SK-N-SH treated with all-trans-retinoic acid at 6 μM for 48 hours (cell line): ENCODE results near the gene ARHGEF2.

ENCODE experiments used
- ARNTL ChIP-seq: fragments of 450-650 bp; formaldehyde crosslinking; IDR thresholded peaks from 2 replicates; pipeline ENCODE4 v1.5.0; 2020; ENCODE audit warnings: low read depth, mild to moderate bottlenecking, moderate library complexity, borderline replicate concordance
- ISL1 ChIP-seq: fragments of 250-450 bp; sonication (Bioruptor Pico); IDR thresholded peaks from 2 replicates; pipeline ENCODE4 v2.1.2; 2022; ENCODE audit warnings: mild to moderate bottlenecking, moderate library complexity
- OSR1 ChIP-seq: fragments of 250-450 bp; sonication (Bioruptor Pico); IDR thresholded peaks from 2 replicates; pipeline ENCODE4 v1.8.0; 2022; ENCODE audit warnings: moderate library complexity, mild to moderate bottlenecking, inconsistent platforms
- RARB ChIP-seq: fragments of 250-450 bp; sonication (Bioruptor Pico); IDR thresholded peaks from 2 replicates; pipeline ENCODE4 v1.8.0; 2021; ENCODE audit warnings: mild to moderate bottlenecking, moderate library complexity
- TCF4 ChIP-seq: fragments of 250-450 bp; sonication (Bioruptor Pico); IDR thresholded peaks from 2 replicates; pipeline ENCODE4 v1.8.0; 2021; ENCODE audit warnings: mild to moderate bottlenecking, moderate library complexity, borderline replicate concordance
- ZFP3 ChIP-seq: fragments of 250-450 bp; sonication (Bioruptor Pico); IDR thresholded peaks from 2 replicates; pipeline ENCODE4 v1.5.0; 2020; ENCODE audit warnings: mild to moderate bottlenecking, moderate library complexity
- ZNF565 ChIP-seq: fragments of 450-650 bp; formaldehyde crosslinking; conservative IDR thresholded peaks from 2 replicates; pipeline ENCODE4 v1.5.0; 2020; ENCODE audit warnings: low read depth, mild to moderate bottlenecking, moderate library complexity
- TF ChIP-seq, protein P1 (sequence below): fragments of 250-450 bp; sonication (Bioruptor Pico); IDR thresholded peaks from 2 replicates; pipeline ENCODE4 v1.8.0; 2020; ENCODE audit warnings: mild to moderate bottlenecking, moderate library complexity, borderline replicate concordance
- TF ChIP-seq, protein P2 (sequence below): fragments of 250-450 bp; sonication (Bioruptor Pico); IDR thresholded peaks from 2 replicates; pipeline ENCODE4 v1.5.1; 2021; ENCODE audit warnings: mild to moderate bottlenecking, moderate library complexity

DNA sequence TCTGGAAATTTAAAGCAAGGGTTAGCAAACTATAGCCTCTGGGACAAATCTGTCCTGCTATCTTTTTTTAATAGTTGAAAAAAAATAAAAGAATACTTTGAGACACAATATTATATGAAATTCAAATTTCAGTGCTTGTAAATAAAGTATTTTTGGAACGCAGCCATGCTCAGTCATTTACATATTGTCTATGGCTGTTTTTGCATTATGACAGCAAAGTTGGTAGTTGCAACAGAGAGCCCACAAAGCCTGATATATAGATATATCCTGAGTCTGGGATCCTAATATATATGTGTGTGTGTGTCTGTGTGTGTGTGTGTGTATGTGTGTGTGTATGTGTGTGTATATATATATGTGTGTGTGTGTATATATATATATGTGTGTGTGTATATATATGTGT is 21.6 kb upstream of the ARHGEF2 start:
- TF ChIP-seq ARNTL (CRISPR knock-in tag), result no peak
- no peak for TF ChIP-seq RARB (CRISPR knock-in tag)
- TF ChIP-seq TCF4, result no peak
- no peak for TF ChIP-seq OSR1 (CRISPR knock-in tag)
- TF ChIP-seq, protein P1, sequence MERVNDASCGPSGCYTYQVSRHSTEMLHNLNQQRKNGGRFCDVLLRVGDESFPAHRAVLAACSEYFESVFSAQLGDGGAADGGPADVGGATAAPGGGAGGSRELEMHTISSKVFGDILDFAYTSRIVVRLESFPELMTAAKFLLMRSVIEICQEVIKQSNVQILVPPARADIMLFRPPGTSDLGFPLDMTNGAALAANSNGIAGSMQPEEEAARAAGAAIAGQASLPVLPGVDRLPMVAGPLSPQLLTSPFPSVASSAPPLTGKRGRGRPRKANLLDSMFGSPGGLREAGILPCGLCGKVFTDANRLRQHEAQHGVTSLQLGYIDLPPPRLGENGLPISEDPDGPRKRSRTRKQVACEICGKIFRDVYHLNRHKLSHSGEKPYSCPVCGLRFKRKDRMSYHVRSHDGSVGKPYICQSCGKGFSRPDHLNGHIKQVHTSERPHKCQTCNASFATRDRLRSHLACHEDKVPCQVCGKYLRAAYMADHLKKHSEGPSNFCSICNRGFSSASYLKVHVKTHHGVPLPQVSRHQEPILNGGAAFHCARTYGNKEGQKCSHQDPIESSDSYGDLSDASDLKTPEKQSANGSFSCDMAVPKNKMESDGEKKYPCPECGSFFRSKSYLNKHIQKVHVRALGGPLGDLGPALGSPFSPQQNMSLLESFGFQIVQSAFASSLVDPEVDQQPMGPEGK (CRISPR knock-in tag), result no peak
- no peak for TF ChIP-seq ZFP3
- TF ChIP-seq ISL1, result no peak
- TF ChIP-seq, protein P2, sequence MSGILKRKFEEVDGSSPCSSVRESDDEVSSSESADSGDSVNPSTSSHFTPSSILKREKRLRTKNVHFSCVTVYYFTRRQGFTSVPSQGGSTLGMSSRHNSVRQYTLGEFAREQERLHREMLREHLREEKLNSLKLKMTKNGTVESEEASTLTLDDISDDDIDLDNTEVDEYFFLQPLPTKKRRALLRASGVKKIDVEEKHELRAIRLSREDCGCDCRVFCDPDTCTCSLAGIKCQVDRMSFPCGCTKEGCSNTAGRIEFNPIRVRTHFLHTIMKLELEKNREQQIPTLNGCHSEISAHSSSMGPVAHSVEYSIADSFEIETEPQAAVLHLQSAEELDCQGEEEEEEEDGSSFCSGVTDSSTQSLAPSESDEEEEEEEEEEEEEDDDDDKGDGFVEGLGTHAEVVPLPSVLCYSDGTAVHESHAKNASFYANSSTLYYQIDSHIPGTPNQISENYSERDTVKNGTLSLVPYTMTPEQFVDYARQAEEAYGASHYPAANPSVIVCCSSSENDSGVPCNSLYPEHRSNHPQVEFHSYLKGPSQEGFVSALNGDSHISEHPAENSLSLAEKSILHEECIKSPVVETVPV (CRISPR knock-in tag), result no peak
- no peak for TF ChIP-seq ZNF565 (CRISPR knock-in tag)
